Panc1 (cell line): Measurements from ENCODE around the gene SMOC2. TPM values are rescaled to one million over a fixed set of nuclear protein-coding genes. Genes with fewer than 3 reads are reported as not detected.
A peak's percentile ranks its signal among the peaks of the same experiment; 100 is the strongest.

Experiments
- ATAC-seq: fragments of 200-7000 bp; cut with Tn5 transposase; 2 replicates; pipeline ENCODE4 v1.9.1; 2020; ENCODE audit warnings: mild to moderate bottlenecking, moderate library complexity
- BruUV-seq: library from RNA; stranded (reverse); fragments of 400-500 nt; replicated peaks from 2 replicates; lab custom pipeline; 2021; lab: Mats Ljungman, UMichigan
- CTCF ChIA-PET: fragments of 300-600 bp; sonication (Branson Sonifier 250); formaldehyde crosslinking; loops from one replicate; lab custom pipeline; 2022; ENCODE audit warnings: antibody characterized with exemption; lab: Charles Lee
- POLR2A ChIA-PET: fragments of 300-600 bp; sonication (Branson Sonifier 250); formaldehyde crosslinking; loops from one replicate; lab custom pipeline; 2022; ENCODE audit warnings: antibody characterized with exemption; lab: Charles Lee
- DNase-seq: peaks from one replicate; pipeline ENCODE4 v3.0.0-alpha.2; 2010; ENCODE audit warnings: low read depth, low spot score
- H3K27ac ChIP-seq: 2 replicates; pipeline ENCODE4 v1.5.1; 2011; ENCODE audit warnings: mild to moderate bottlenecking, low read length, inconsistent platforms
- H3K27me3 ChIP-seq: fragments of 200-500 bp; sonication (Bioruptor generic); 2 replicates; pipeline ENCODE4 v1.6.0; 2014; ENCODE audit warnings: low read length, inconsistent platforms; ENCODE audit not compliant: control insufficient read depth, insufficient read depth
- H3K36me3 ChIP-seq: fragments of 200-500 bp; sonication (Bioruptor generic); 2 replicates; pipeline ENCODE4 v1.5.1; 2014; ENCODE audit warnings: inconsistent platforms, mild to moderate bottlenecking, low read length, moderate library complexity; ENCODE audit not compliant: control insufficient read depth, insufficient read depth
- H3K4me1 ChIP-seq: 2 replicates; pipeline ENCODE4 v1.5.1; 2011; ENCODE audit warnings: inconsistent platforms, mild to moderate bottlenecking, low read length, moderate library complexity; ENCODE audit not compliant: control insufficient read depth, insufficient read depth
- H3K4me3 ChIP-seq, 2 experiments: 2 replicates each; pipeline ENCODE4 v1.5.1; 2011 to 2012; ENCODE audit warnings: low read depth in 2 of 2, low read length in 2 of 2, mild to moderate bottlenecking in 2 of 2, inconsistent platforms in 1 of 2, moderate library complexity in 1 of 2
- H3K9me3 ChIP-seq: fragments of 200-500 bp; sonication (Bioruptor generic); 2 replicates; pipeline ENCODE4 v1.5.1; 2014; ENCODE audit warnings: low read depth, mild to moderate bottlenecking, inconsistent platforms, low read length, moderate library complexity; ENCODE audit not compliant: control insufficient read depth, insufficient read depth
- CTCF ChIP-seq: fragments of 450-650 bp; IDR thresholded peaks from 2 replicates; pipeline ENCODE4 v1.5.1; 2017; ENCODE audit warnings: mild to moderate bottlenecking
- POLR2AphosphoS5 ChIP-seq: IDR thresholded peaks from 2 replicates; pipeline ENCODE4 v1.6.1; 2012; ENCODE audit warnings: mild to moderate bottlenecking, low read depth, low read length, moderate library complexity
- REST ChIP-seq, 2 experiments: IDR thresholded peaks; 2 replicates each; pipeline ENCODE4 v1.6.1; 2011 to 2012; ENCODE audit warnings: low read depth in 2 of 2, control low read depth in 1 of 2, low read length in 1 of 2, mild to moderate bottlenecking in 1 of 2, moderate library complexity in 1 of 2; ENCODE audit not compliant: insufficient read depth in 1 of 2
- SIN3A ChIP-seq: IDR thresholded peaks from 2 replicates; pipeline ENCODE4 v1.6.1; 2012; ENCODE audit warnings: low read depth, mild to moderate bottlenecking, low read length, moderate library complexity, borderline replicate concordance; ENCODE audit not compliant: insufficient read depth
- TCF7L2 ChIP-seq: IDR thresholded peaks from 2 replicates; pipeline ENCODE4 v1.6.1; 2011; ENCODE audit warnings: mild to moderate bottlenecking, low read depth, low read length, inconsistent platforms
- in situ Hi-C: cut with HindIII; loops from 2 replicates; pipeline ENCODE4 v1.10.0; 2016; ENCODE audit warnings: low sequenced_read_pairs, low pct_unique_long_range_greater_than_20kb
- intact Hi-C: fragments of 100-400 bp; cut with micrococcal nuclease; formaldehyde crosslinking; loops from one replicate; pipeline ENCODE4 v1.10.0; 2022; ENCODE audit not compliant: unreplicated experiment
- total RNA-seq: library from RNA; stranded (reverse); gene quantifications from one replicate; pipeline ENCODE4 v1.2.1, GENCODE V29; 2021; ENCODE audit not compliant: unreplicated experiment

SMOC2 gene
- total RNA-seq, 1 experiment from 2014 or later: 0.13 TPM

- ChIA-PET CTCF (interaction anchor here (0.6 kb wide), 1 partner anchor 838 kb away, joined by 4 read pairs; no protein-coding TSS in a partner anchor), POLR2A (no interaction called here)
- intact Hi-C loops (loop anchor here (5.0 kb wide), 1 partner anchor 338 kb away; no protein-coding TSS in a partner anchor), in situ Hi-C loops (no loop called here)
- Histone ChIP-seq H3K4me1 (no peaks in the 10 kb centered on the region), H3K9me3 (no peaks in the 10 kb centered on the region), H3K27ac (no peak overlapping the region), H3K27me3 (peaks cover 34% of the 10 kb centered on the region), H3K4me3 (no peak overlapping the region), H3K36me3 (no peaks in the 10 kb centered on the region)
- TF ChIP-seq SIN3A (no peak), CTCF (no peak), POLR2AphosphoS5 (no peak), REST (IDR thresholded peaks at IDR 0.05; ENCODE audit: insufficient read depth in 1 of 2, low read depth in 2 of 2, low read length in 1 of 2) (no peak), TCF7L2 (no peak)
- DNase-seq (no peak), ATAC-seq (no peak)
- no TSS peak for BruUV-seq
Observed at GRCh38 chr6:168709991-168710390, 269.0 kb downstream of the SMOC2 start.

GRCh38 chr6:168711049-168711640, 270.2 kb downstream of the SMOC2 start:
- intact Hi-C loops (loop anchor here (5.0 kb wide), 1 partner anchor 339 kb away; no protein-coding TSS in a partner anchor), in situ Hi-C loops (no loop called here)
- ATAC-seq: no peak
- BruUV-seq: no TSS peak
- Histone ChIP-seq H3K4me3 (no peak overlapping the region), H3K27me3 (peaks cover 32% of the 10 kb centered on the region), H3K4me1 (no peaks in the 10 kb centered on the region), H3K36me3 (no peaks in the 10 kb centered on the region), H3K27ac (no peak overlapping the region), H3K9me3 (no peaks in the 10 kb centered on the region)
- DNase-seq: no peak
- ChIA-PET CTCF (no interaction called here), POLR2A (no interaction called here)
- no peak for TF ChIP-seq SIN3A
- TF ChIP-seq CTCF: peak; percentile 73
